Measurements from ENCODE around the gene ATP5F1E. TPM values are rescaled to one million over a fixed set of nuclear protein-coding genes. Genes with fewer than 3 reads are reported as not detected.

ATP5F1E gene
- total and polyA plus RNA-seq, 2 of the 4 experiments (the other 2 are of a cell fraction) = 3.8 to 34.5 TPM

GRCh38 chr20:59037386-59037785 lies 5.3 kb upstream of the ATP5F1E start:
- Histone ChIP-seq H2BK20ac (ENCODE audit: low read depth, low read length) (no peak overlapping the region), H3K4me1 (ENCODE audit: control insufficient read depth, insufficient read depth, low read length) (peaks cover 4% of the 10 kb centered on the region), H3K4me2 (ENCODE audit: low read depth, low read length) (no peak overlapping the region), H3K9ac (ENCODE audit: low read depth, low read length) (no peak overlapping the region), H3K9me3 (ENCODE audit: control insufficient read depth, insufficient read depth, low read length) (no peaks in the 10 kb centered on the region), H2AK9ac (replicated peaks; ENCODE audit: low read depth, low read length, poor library complexity) (no peak overlapping the region), H3K14ac (replicated peaks; ENCODE audit: low read depth, low read length) (no peak overlapping the region), H2BK5ac (ENCODE audit: low read depth, low read length, poor library complexity, severe bottlenecking) (no peak overlapping the region), H4K91ac (ENCODE audit: insufficient read depth, low read depth, low read length) (no peak overlapping the region), H3K4ac (ENCODE audit: low read depth, low read length) (no peak overlapping the region), H4K20me1 (ENCODE audit: insufficient read depth, low read length) (peaks cover 12% of the 10 kb centered on the region; the same call in 1 of the 2 replicates), H2AK5ac (ENCODE audit: low read depth, low read length) (no peak overlapping the region), H3K9me1 (ENCODE audit: insufficient read depth, low read length) (peaks cover 6% of the 10 kb centered on the region; the same call in 1 of the 2 replicates), H3K79me1 (ENCODE audit: low read depth in 1 of 2, low read length in 2 of 2) (peaks cover 36 to 54% of the 10 kb centered on the region in 2 experiments), H4K5ac (ENCODE audit: low read depth, low read length) (no peak overlapping the region), H2BK15ac (ENCODE audit: low read depth, low read length) (no peak overlapping the region), H3K36me3 (ENCODE audit: control insufficient read depth, insufficient read depth, low read length) (peaks cover 21% of the 10 kb centered on the region), H3K23ac (ENCODE audit: low read depth, low read length) (no peak overlapping the region), H3K18ac (ENCODE audit: low read depth, low read length) (no peak overlapping the region), H3K56ac (ENCODE audit: extremely low read depth, insufficient read depth, low read length) (no peak overlapping the region), H2BK120ac (ENCODE audit: low read depth, low read length) (no peak overlapping the region), H3K27ac (ENCODE audit: insufficient read depth, low read length) (no peak overlapping the region), H4K8ac (ENCODE audit: low read depth in 2 of 2, low read length in 2 of 2) (no peak overlapping the region), H3K4me3 (ENCODE audit: insufficient read depth, low read depth, low read length) (no peak overlapping the region), H2AFZ (replicated peaks; ENCODE audit: low read length, poor library complexity) (no peak overlapping the region), H3K27me3 (ENCODE audit: control insufficient read depth, insufficient read depth, low read length) (no peaks in the 10 kb centered on the region)
- intact Hi-C loops (cut with micrococcal nuclease) = no loop called here
- POLR2A ChIA-PET (ENCODE audit: unreplicated experiment) = no interaction called here
- CTCF ChIA-PET = no interaction called here
- in situ Hi-C loops (cut with MboI; ENCODE audit: low sequenced_read_pairs) = loop anchor here (25.0 kb wide), 3 partner anchors 800 to 1650 kb away; partner anchors contain the start of genes ANKRD60 and RBM38
- TF ChIP-seq CTCF (conservative IDR thresholded peaks at IDR 0.05; ENCODE audit: low read depth, low read length) = no peak
- TF ChIP-seq CEBPB (IDR thresholded peaks at IDR 0.05; ENCODE audit: low read depth, low read length) = no peak
- no peak for TF ChIP-seq BHLHE40 (IDR thresholded peaks at IDR 0.05; ENCODE audit: low read depth, low read length)
- no peak for TF ChIP-seq MAZ (IDR thresholded peaks at IDR 0.05; ENCODE audit: borderline replicate concordance, low read depth, low read length)
- TF ChIP-seq ELK1 (IDR thresholded peaks at IDR 0.05; ENCODE audit: borderline replicate concordance, low read depth, low read length) = no peak
- TF ChIP-seq FOS (IDR thresholded peaks at IDR 0.05; ENCODE audit: low read depth, low read length) = no peak
- no peak for TF ChIP-seq RFX5 (IDR thresholded peaks at IDR 0.05; ENCODE audit: low read depth, low read length)
- TF ChIP-seq RCOR1 (IDR thresholded peaks at IDR 0.05; ENCODE audit: insufficient replicate concordance, low read length) = no peak
- 98% methylated on average over 8 of the region's 12 CpGs; no CpG with 5 or more reads in 1 of the 2 experiments for WGBS, 2 experiments (ENCODE audit: extremely low coverage in 2 of 2, insufficient read length in 1 of 2)
- no TSS peak for BruUV-seq (replicated peaks)
- dilution Hi-C loops (cut with HindIII; ENCODE audit: low sequenced_read_pairs, unreplicated experiment) = no loop called here
- ATAC-seq (ENCODE audit: low read depth) (no peak), DNase-seq (no peak)
